Stimulated activated CD8-positive, alpha-beta memory T cell treated with anti-CD3 and anti-CD28 coated beads, Interleukin-4, amount 100 ng/mL, for 4 hours (primary cell): Measurements from ENCODE around the gene CELSR1.
A peak's percentile ranks its signal among the peaks of the same experiment; 100 is the strongest.

ENCODE experiments used
- DNase-seq, 2 donors: peaks; one replicate each; pipeline ENCODE4 v3.0.0-alpha.2; 2020; ENCODE audit warnings: low read depth in 2 of 2, low spot score in 1 of 2

CELSR1 gene

GRCh38 chr22:46352691-46353386 is 184.6 kb downstream of the CELSR1 start:
- DNase-seq, result no peak

- no peak for DNase-seq
Observed at GRCh38 chr22:46352276-46352675, 185.1 kb downstream of the CELSR1 start.

- DNase-seq, result no peak
Observed at GRCh38 chr22:46351767-46352166, 185.7 kb downstream of the CELSR1 start.

GRCh38 chr22:46351131-46351735 is 186.2 kb downstream of the CELSR1 start:
- DNase-seq, result no peak

- DNase-seq, result no peak
Observed at GRCh38 chr22:46350646-46351045, 186.8 kb downstream of the CELSR1 start.

- DNase-seq, result no peak
Observed at GRCh38 chr22:46350121-46350520, 187.3 kb downstream of the CELSR1 start.

GRCh38 chr22:46349681-46350080 is 187.7 kb downstream of the CELSR1 start:
- DNase-seq, result no peak

GRCh38 chr22:46349238-46349637 is 188.2 kb downstream of the CELSR1 start:
- DNase-seq, result no peak

- no peak for DNase-seq
Observed at GRCh38 chr22:46348099-46348695, 189.2 kb downstream of the CELSR1 start.

- no peak for DNase-seq
Observed at GRCh38 chr22:46347646-46348045, 189.8 kb downstream of the CELSR1 start.

- DNase-seq, result no peak
Observed at GRCh38 chr22:46346680-46347405, 190.6 kb downstream of the CELSR1 start.

GRCh38 chr22:46340676-46341075 is 196.7 kb downstream of the CELSR1 start:
- no peak for DNase-seq

GRCh38 chr22:46339956-46340355 is 197.5 kb downstream of the CELSR1 start:
- no peak for DNase-seq

- no peak for DNase-seq
Observed at GRCh38 chr22:46338636-46339035, 198.8 kb downstream of the CELSR1 start.

- no peak for DNase-seq
Observed at GRCh38 chr22:46337870-46338269, 199.6 kb downstream of the CELSR1 start.

- no peak for DNase-seq
Observed at GRCh38 chr22:46336119-46337078, 201.0 kb downstream of the CELSR1 start.

GRCh38 chr22:46335201-46336118 is 202.0 kb downstream of the CELSR1 start, which contains the start of gene TRMU:
TSS of gene TRMU (plus strand) at chr22:46335714. CDS start at chr22:46335765, 51 bp downstream.
- peak; percentile 32 to 58 for DNase-seq

- no peak for DNase-seq
Observed at GRCh38 chr22:46331496-46331895, 205.9 kb downstream of the CELSR1 start.

- DNase-seq, result no peak
Observed at GRCh38 chr22:46330426-46330825, 207.0 kb downstream of the CELSR1 start.

- no peak for DNase-seq
Observed at GRCh38 chr22:46329616-46330015, 207.8 kb downstream of the CELSR1 start.
